GM21367 (cell line): ENCODE measurements around the gene SPATA31D4.
"Not testable (repeated sequence)": the region's sequence is repeated elsewhere in the genome, so short reads cannot be mapped to it uniquely, and the experiment has no call there.

Experiments used
- ATAC-seq: cut with Tn5 transposase; IDR thresholded peaks from one replicate; pipeline ENCODE4 v1.9.1; 2021; ENCODE audit not compliant: unreplicated experiment

Gene SPATA31D4

DNA sequence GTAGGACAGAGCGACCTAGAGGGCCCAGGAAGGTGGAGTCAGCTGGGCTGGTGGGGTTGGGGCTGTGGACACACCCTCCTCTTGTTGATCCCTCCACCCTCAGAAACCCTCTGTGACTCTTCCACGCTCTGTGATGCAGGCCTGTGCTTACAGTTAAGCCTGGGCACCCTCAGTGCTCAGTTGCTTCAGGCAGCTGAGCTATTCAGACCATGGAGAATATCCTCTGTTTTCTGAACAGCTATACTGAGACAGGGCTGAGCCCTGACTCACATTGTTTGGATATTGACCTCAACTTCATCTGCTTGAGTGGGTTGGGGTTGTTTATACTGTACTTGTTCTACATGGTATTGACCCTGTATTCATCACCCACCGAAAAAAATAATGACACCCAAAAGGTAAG, at the start of gene SPATA31D4:
SPATA31D4 (plus strand) TSS at position 124 of the 400 bp plus-strand sequence; CDS start at position 210, 86 bp downstream.
- ATAC-seq = not testable (repeated sequence)

DNA sequence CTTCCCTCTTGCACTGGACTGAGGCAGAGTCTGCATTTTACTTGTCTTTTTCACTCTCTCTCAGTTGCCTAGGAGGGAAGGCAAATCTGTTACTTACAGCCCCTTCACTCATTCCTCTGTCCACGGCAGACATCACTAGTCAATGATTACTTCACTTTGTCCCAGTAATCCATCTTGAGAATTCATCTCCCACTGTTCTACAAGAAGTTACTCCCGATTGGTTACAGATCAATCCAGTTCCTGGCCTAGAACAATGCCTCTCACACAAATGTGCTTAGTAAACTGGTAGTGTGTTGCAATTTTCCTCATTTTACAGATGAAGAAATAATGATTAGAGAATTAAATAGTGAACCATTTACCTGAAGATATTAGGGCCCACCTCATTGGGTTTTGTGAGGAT, 49.7 kb upstream of the SPATA31D4 start:
- ATAC-seq = no peak

GRCh38 chr9:81879501-81879916, 48.7 kb upstream of the SPATA31D4 start:
- no peak for ATAC-seq

- no peak for ATAC-seq
Observed at GRCh38 chr9:81885602-81886001, 42.6 kb upstream of the SPATA31D4 start.

- no peak for ATAC-seq
Observed at GRCh38 chr9:81886665-81887064, 41.6 kb upstream of the SPATA31D4 start.

- ATAC-seq = no peak
Observed at GRCh38 chr9:81890104-81890503, 38.1 kb upstream of the SPATA31D4 start.

DNA sequence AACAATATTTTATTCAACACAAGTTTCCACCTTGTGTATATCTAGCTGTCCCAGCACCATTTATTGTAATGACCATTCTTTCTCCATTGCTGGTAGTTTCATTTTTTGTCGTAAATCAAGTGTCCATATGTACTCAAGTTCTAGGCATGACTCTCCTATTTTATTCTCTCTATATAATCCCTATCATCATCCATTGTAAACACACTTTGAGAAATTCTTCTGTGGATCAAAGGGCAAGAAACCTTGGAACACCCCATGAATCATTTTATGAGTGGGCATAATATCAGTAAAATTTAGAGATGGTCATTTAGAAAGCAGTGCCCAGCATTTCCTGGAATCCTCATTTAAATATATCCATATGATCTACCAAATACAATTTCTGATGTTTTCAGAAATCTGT, 35.8 kb upstream of the SPATA31D4 start:
- no peak for ATAC-seq

GRCh38 chr9:81893929-81894328, 34.3 kb upstream of the SPATA31D4 start:
- ATAC-seq = no peak

DNA sequence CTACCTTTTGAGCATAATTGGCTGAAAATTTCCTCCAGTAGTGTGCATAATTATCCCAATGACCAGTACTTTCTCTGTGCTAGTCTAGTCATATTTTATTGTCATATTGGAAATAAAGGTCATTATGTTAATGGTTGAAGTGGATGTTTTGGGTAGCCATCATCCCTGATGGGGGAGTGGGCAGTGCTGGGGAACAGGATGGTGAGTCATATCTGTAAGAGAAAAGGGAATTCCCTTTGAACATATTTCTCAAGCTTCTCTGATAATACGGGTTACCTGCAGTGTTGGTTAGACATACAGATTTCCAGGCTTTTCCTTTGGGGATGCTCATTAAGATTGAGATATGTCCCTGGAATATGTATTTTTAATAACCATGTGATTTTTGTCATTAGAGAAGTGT, 33.3 kb upstream of the SPATA31D4 start:
- ATAC-seq = no peak

- ATAC-seq = no peak
Observed at GRCh38 chr9:81896070-81896469, 32.2 kb upstream of the SPATA31D4 start.

GRCh38 chr9:81898851-81899250, 29.4 kb upstream of the SPATA31D4 start:
- no peak for ATAC-seq

DNA sequence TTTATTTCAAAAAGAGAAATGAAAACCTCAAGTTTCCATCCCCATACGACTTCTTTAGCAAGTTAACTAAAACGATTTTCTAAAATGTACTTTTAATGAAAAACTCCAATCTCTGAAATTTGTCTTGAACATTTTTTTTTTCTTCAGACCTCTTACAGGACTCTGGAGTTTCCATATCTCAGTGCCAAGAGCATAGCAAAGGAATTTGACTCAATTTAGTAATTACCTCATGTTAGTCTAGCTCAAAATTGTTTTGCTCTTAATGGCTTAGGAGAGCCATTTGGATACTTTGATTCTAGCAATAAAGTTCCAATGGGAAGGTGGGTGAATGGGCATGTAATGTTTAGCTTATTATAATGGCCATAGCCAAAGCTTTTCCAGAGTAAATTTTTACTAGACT, 26.0 kb upstream of the SPATA31D4 start:
- no peak for ATAC-seq

DNA sequence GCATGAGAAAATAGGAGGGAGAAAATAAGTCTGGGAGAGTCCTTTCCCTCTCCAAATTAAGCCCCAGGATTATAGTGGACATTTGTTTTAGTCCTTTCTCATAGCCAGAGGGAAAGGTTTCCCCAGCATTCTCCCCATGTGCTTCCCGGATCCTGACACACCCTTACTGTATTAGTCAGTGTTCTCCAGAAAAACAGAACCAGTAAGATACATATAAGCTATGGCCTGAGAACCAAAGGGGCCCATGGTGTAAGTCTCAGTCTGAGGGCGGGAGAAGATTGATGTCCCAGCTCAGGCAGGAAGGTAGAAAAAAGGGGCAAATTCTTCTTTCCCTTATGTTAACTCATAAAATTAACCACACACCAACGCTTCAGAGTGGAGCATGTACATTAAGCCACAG, 25.6 kb upstream of the SPATA31D4 start:
- ATAC-seq = no peak

DNA sequence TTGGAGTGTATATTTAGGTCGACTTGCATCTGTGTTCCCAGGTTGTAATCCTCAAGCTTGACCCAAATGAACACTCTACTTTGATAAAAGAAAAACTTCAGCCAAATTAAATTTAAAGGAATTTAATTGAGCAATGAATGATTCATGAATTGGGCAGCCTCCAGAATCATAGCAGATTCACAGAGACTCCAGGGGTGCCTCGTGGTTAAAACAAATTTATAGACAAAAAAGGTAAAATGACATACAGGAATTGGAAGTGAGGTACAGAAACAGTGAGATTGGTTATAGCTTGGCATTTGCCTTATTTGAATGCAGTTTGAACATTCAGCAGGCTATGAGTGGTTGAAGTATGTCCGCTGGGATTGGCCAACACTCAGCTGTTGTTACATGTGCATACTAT, 21.6 kb upstream of the SPATA31D4 start:
- ATAC-seq = no peak

GRCh38 chr9:81912135-81912534, 16.1 kb upstream of the SPATA31D4 start:
- no peak for ATAC-seq

DNA sequence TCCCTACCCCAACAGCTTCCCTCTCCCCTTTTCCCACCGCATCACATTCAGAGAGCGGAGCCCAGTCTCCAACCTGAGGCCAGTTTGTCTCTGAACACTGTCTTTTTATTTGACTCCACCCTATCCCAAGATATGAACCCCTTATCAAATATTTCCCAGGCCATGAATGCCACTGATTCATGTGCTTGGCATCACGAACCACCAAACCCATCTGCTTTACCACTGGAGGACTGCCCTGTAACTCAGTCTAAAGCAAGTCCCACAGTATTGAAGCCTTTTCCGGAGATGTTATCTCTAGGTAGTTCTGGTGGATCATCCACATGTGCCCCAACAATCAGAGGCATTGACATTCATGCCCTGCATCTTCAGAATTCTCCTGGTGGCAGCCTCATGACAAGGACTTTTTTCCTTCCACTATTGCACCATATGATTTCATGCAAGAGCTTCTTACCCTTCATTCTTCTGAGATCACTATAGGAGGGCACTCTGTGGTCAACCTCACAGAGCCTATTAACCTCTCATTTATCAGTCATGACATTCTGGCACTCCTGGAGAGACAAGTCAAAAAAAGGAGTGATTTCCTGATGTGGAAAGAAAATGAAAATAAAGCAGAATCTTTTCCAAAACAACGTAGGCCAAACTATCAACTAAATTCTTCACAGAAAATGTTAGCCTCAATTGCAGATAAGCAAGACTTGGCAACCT, 12.3 kb upstream of the SPATA31D4 start:
- ATAC-seq = no peak

DNA sequence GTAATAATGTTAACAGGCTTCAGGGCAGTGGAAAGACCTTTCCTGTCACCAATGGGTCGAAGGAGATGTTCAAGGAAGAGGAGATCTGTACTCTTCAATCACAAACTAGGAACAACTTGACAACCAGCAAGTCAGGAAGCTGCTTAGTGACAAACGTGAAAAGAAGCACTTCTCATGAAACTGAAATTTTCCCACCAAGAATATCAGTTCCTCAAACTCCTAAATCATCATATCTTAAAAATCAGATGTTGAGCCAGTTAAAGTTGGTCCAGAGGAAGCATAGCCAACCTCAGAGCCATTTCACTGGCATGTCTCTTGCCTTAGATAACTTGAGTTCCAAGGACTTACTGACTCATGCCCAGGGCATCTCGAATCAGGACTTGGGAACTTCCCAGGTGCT, 9.7 kb upstream of the SPATA31D4 start:
- ATAC-seq = not testable (repeated sequence)

- not testable (repeated sequence) for ATAC-seq
Observed at GRCh38 chr9:81930147-81930546, 1.9 kb downstream of the SPATA31D4 start.

DNA sequence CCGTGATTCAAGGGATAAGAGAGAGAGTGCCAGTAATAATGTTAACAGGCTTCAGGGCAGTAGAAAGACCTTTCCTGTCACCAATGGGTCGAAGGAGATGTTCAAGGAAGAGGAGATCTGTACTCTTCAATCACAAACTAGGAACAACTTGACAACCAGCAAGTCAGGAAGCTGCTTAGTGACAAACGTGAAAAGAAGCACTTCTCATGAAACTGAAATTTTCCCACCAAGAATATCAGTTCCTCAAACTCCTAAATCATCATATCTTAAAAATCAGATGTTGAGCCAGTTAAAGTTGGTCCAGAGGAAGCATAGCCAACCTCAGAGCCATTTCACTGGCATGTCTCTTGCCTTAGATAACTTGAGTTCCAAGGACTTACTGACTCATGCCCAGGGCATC, 5.3 kb downstream of the SPATA31D4 start:
- peak; percentile 64 for ATAC-seq

DNA sequence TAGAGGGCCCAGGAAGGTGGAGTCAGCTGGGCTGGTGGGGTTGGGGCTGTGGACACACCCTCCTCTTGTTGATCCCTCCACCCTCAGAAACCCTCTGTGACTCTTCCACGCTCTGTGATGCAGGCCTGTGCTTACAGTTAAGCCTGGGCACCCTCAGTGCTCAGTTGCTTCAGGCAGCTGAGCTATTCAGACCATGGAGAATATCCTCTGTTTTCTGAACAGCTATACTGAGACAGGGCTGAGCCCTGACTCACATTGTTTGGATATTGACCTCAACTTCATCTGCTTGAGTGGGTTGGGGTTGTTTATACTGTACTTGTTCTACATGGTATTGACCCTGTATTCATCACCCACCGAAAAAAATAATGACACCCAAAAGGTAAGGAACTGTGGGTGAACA, 15.2 kb downstream of the SPATA31D4 start, which contains the start of gene SPATA31D3:
SPATA31D3 (plus strand) TSS at position 108 of the 400 bp plus-strand sequence; CDS start at position 194, 86 bp downstream.
- not testable (repeated sequence) for ATAC-seq

- ATAC-seq = peak; percentile 51
Observed at GRCh38 chr9:81948650-81949049, 20.4 kb downstream of the SPATA31D4 start.

DNA sequence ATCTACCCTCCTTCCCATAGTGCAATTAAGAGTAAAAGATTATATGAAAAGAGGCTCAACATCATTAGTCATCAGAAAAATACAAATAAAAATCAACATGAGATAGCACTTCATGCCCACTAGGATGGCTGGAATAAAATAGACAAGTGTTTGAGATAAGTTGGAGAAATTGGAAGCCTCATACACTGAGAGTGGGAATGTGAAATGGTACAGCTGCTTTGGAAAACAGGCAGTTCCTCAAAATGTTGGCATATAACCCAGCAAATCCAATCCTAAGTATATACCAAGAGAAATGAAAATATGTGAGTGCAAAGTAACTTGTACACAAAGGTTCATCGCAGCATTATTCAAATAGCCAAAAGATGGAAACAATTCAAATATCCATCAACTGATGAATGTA, 24.9 kb downstream of the SPATA31D4 start:
- no peak for ATAC-seq

DNA sequence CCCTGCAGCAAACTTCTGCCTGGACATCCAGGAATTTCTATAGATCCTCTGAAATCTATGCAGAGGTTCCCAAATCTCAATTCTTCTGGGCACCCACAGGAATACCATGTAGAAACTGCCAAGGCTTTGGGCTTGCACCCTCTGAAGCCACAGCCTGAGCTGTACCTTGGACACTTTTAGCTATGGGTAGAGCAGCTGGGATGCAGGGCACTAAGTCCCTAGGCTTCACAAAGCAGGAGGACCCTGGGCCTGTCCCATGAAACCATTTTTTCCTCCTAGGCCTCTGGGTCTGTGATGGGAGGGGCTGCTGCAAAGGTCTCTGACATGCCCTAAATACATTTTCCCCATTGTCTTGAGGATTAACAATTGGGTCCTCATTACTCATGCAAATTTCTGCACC, 27.4 kb downstream of the SPATA31D4 start:
- no peak for ATAC-seq
